Measurements from ENCODE around the gene CLEC14A. TPM values are rescaled to one million over a fixed set of nuclear protein-coding genes. Genes with fewer than 3 reads are reported as not detected.

CLEC14A gene
- polyA plus RNA-seq, 2 of the 4 experiments (the other 2 are of a cell fraction) = not detected

DNA sequence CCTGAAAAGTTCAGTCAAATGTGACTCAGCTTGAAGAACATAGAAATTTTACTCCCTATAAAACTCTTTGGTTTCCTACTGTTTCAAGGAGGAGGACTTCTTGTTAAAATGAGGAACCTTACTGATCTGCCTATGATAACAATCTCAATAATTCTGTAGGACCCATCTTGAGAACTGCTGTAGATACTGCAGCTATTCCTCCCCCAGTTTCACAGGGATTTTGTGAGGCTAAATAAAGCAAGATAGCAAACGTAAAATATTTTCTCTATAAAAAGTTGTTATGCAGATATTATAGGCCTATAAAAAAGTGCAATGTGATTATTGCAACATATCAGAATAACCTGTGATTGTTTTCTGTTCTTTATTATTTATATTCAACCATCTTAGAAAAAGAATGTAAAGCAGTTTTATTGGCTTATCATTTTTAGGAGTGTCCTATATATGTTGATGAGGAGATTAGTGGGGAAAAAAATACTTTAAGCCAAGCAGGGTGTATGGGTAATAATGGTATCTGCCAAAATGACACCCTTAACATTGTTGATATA, 12.1 kb downstream of the CLEC14A start (continued):
- no peak for TF ChIP-seq EHF (CRISPR knock-in tag; IDR thresholded peaks at IDR 0.05)
- no peak for TF ChIP-seq PHF8 (IDR thresholded peaks at IDR 0.05; ENCODE audit: borderline replicate concordance, low read depth)
- TF ChIP-seq, protein P1, sequence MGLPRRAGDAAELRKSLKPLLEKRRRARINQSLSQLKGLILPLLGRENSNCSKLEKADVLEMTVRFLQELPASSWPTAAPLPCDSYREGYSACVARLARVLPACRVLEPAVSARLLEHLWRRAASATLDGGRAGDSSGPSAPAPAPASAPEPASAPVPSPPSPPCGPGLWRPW (IDR thresholded peaks at IDR 0.05) = no peak
- no peak for TF ChIP-seq JUNB (IDR thresholded peaks at IDR 0.05)

DNA sequence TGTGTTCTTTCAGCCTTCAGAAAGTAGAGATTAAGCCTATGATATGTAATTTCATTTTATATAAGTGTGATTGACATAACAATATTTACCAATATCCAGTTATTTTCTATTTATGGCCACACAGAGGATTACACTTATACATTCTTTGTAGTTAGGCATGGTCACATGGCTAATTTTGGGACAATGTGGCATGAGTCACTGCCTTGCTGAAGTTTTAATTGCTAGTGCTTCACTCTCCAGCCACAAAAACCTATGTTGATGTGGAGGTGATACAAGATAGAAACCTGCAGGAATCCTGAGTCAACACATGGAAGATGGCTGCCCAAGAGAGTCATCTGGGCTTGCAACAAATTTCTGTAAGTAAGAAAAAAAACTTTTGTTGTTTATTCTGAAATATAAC, 17.0 kb downstream of the CLEC14A start:
- ATAC-seq = no peak
- H3K4me3 ChIP-seq = no peak overlapping the region
- DNase-seq (ENCODE audit: low read depth in 1 of 2, low spot score in 1 of 2) = no peak
- no peaks in the 10 kb centered on the region for H3K9me3 ChIP-seq
- no peaks in the 10 kb centered on the region for H3K4me1 ChIP-seq
- no peak for FAIRE-seq
- no peak overlapping the region for H3K4me2 ChIP-seq
- CTCF ChIA-PET = no interaction called here
- POLR2A ChIA-PET = no interaction called here
- H3K27ac ChIP-seq = no peak overlapping the region
- TF ChIP-seq ESRRA (IDR thresholded peaks at IDR 0.05; ENCODE audit: borderline replicate concordance, low read length) (no peak), HOXB5 (CRISPR knock-in tag; IDR thresholded peaks at IDR 0.05) (no peak), NR3C1 (IDR thresholded peaks at IDR 0.05) (no peak), KDM5A (IDR thresholded peaks at IDR 0.05) (no peak)
- TF ChIP-seq, protein P2, sequence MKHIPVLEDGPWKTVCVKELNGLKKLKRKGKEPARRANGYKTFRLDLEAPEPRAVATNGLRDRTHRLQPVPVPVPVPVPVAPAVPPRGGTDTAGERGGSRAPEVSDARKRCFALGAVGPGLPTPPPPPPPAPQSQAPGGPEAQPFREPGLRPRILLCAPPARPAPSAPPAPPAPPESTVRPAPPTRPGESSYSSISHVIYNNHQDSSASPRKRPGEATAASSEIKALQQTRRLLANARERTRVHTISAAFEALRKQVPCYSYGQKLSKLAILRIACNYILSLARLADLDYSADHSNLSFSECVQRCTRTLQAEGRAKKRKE (CRISPR knock-in tag; IDR thresholded peaks at IDR 0.05; ENCODE audit: low read depth) = no peak
- TF ChIP-seq, protein P3, sequence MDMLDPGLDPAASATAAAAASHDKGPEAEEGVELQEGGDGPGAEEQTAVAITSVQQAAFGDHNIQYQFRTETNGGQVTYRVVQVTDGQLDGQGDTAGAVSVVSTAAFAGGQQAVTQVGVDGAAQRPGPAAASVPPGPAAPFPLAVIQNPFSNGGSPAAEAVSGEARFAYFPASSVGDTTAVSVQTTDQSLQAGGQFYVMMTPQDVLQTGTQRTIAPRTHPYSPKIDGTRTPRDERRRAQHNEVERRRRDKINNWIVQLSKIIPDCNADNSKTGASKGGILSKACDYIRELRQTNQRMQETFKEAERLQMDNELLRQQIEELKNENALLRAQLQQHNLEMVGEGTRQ (IDR thresholded peaks at IDR 0.05) = no peak
- TF ChIP-seq, protein P4, sequence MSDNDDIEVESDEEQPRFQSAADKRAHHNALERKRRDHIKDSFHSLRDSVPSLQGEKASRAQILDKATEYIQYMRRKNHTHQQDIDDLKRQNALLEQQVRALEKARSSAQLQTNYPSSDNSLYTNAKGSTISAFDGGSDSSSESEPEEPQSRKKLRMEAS (IDR thresholded peaks at IDR 0.05) = no peak

DNA sequence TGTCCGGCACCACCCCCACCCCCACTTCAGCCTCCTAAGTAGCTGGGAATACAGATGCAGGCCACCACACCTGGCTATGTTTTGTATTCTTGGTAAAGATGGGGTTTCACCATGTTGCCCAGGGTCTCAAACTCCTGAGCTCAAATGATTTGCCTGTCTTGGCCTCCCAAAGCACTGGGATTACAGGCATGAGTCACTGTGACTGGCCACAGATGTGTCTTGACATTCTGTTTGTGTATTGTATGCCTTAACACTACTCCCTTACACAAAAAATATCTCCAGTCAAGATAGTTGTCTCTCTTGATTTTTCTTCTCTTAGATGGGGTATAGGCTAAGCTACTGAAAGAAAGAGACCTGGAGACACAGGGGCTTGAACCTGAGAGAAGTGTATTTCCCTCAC, 17.6 kb downstream of the CLEC14A start:
- no peak overlapping the region for H3K27ac ChIP-seq
- ChIA-PET CTCF (no interaction called here), POLR2A (no interaction called here)
- FAIRE-seq (no peak), DNase-seq (ENCODE audit: low read depth in 1 of 2, low spot score in 1 of 2) (no peak), ATAC-seq (no peak)
- TF ChIP-seq, protein P5, sequence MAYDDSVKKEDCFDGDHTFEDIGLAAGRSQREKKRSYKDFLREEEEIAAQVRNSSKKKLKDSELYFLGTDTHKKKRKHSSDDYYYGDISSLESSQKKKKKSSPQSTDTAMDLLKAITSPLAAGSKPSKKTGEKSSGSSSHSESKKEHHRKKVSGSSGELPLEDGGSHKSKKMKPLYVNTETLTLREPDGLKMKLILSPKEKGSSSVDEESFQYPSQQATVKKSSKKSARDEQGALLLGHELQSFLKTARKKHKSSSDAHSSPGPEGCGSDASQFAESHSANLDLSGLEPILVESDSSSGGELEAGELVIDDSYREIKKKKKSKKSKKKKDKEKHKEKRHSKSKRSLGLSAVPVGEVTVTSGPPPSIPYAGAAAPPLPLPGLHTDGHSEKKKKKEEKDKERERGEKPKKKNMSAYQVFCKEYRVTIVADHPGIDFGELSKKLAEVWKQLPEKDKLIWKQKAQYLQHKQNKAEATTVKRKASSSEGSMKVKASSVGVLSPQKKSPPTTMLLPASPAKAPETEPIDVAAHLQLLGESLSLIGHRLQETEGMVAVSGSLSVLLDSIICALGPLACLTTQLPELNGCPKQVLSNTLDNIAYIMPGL (CRISPR knock-in tag; IDR thresholded peaks at IDR 0.05; ENCODE audit: borderline replicate concordance) = no peak
- TF ChIP-seq PHF8 (IDR thresholded peaks at IDR 0.05; ENCODE audit: borderline replicate concordance, low read depth) = no peak
- no peak for TF ChIP-seq RFX5 (IDR thresholded peaks at IDR 0.05)
- no peak for TF ChIP-seq EHMT2 (IDR thresholded peaks at IDR 0.05; ENCODE audit: low read depth)
- no peak for TF ChIP-seq POLR2AphosphoS2 (conservative IDR thresholded peaks at IDR 0.05; ENCODE audit: low read length)
- TF ChIP-seq MAZ (IDR thresholded peaks at IDR 0.05; ENCODE audit: borderline replicate concordance, low read depth, low read length) = no peak
- no peak for TF ChIP-seq MYC (IDR thresholded peaks at IDR 0.05; ENCODE audit: borderline replicate concordance, low read length)
- TF ChIP-seq, protein P6, sequence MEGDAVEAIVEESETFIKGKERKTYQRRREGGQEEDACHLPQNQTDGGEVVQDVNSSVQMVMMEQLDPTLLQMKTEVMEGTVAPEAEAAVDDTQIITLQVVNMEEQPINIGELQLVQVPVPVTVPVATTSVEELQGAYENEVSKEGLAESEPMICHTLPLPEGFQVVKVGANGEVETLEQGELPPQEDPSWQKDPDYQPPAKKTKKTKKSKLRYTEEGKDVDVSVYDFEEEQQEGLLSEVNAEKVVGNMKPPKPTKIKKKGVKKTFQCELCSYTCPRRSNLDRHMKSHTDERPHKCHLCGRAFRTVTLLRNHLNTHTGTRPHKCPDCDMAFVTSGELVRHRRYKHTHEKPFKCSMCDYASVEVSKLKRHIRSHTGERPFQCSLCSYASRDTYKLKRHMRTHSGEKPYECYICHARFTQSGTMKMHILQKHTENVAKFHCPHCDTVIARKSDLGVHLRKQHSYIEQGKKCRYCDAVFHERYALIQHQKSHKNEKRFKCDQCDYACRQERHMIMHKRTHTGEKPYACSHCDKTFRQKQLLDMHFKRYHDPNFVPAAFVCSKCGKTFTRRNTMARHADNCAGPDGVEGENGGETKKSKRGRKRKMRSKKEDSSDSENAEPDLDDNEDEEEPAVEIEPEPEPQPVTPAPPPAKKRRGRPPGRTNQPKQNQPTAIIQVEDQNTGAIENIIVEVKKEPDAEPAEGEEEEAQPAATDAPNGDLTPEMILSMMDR (IDR thresholded peaks at IDR 0.05) = no peak
- TF ChIP-seq POLR2A (IDR thresholded peaks at IDR 0.05; ENCODE audit: low read length) = no peak
- no peak for TF ChIP-seq HOXB13 (CRISPR knock-in tag; IDR thresholded peaks at IDR 0.05; ENCODE audit: low read depth)
- TF ChIP-seq MAFK (IDR thresholded peaks at IDR 0.05; ENCODE audit: partially characterized antibody) = no peak
- no peaks in the 10 kb centered on the region for H3K4me1 ChIP-seq
- H3K4me3 ChIP-seq = no peak overlapping the region
- 73% methylated on average over 1 of the region's 1 CpG for WGBS (ENCODE audit: missing lambda C conversion rate)
- no peaks in the 10 kb centered on the region for H3K9me3 ChIP-seq
- H3K4me2 ChIP-seq = no peak overlapping the region

Measured in A549 (cell line).